ENCODE results near the gene DBNDD2. TPM values are rescaled to one million over a fixed set of nuclear protein-coding genes. Genes with fewer than 3 reads are reported as not detected.

The DBNDD2 gene
- total RNA-seq, 1 experiment from 2014 or later = 74.3 TPM

DNA sequence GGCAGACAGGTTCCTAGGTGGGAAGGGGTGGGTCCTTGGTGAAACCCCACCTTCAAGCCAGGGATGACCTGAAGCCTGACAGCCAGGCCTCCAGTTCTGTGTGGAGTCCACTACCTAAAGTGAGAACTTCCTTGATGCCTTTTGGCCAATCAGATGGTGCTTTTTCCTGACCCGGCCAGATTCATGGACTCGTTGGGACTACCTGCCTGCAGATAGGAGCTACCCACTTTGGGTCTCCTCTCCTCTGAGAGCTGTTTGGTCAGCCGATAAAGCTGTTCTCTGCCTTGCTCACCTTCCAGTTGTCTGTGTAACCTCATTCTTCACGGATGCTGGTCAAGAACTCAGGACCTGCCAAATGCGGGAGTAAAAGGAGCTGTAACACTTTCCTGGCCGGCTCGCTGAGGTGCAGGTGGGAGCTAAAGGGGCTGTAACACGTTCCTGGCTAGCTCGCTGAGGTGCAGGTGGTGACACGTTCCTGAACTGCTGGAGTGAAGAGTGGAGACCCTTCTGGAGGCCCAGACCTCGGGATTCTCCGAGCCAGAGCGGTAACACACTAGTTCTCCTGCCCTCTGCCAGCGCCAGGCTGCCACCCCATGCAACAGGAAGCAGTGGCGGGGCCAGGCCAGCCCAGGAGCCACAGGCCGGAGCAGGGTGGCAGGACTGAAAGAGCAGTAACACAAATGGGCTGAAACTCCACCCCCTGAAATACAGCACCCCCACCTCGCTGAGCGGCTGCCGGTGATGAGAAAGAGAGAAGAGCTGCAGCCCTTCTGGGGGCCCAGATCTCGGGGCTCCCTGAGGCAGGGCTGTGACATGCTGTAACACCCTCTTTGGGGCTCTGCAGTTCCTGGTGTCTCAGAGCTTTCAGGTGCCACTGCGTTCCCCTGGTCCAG lies 13.6 kb upstream of the DBNDD2 start:
- Mint-ChIP-seq H3K27ac (ENCODE audit: unreplicated experiment) (no peak overlapping the region), H3K4me1 (ENCODE audit: low read depth, unreplicated experiment) (no peaks in the 10 kb centered on the region), H3K9me3 (ENCODE audit: unreplicated experiment) (peaks cover 23% of the 10 kb centered on the region), H3K36me3 (ENCODE audit: insufficient read depth, unreplicated experiment) (no peaks in the 10 kb centered on the region), H3K27me3 (ENCODE audit: insufficient read depth, unreplicated experiment) (peaks cover 2% of the 10 kb centered on the region), H3K4me3 (ENCODE audit: unreplicated experiment) (no peak overlapping the region)
- no peak overlapping the region for H3K4me3 ChIP-seq (ENCODE audit: low read depth, low read length)
- no peaks in the 10 kb centered on the region for H3K36me3 ChIP-seq (ENCODE audit: control insufficient read depth, insufficient read depth, low read length)
- no peaks in the 10 kb centered on the region for H3K4me1 ChIP-seq
- ChIA-PET POLR2A (no interaction called here), CTCF (interaction anchor here (0.7 to 1.8 kb wide), 4 partner anchors 11 to 42 kb away, joined by 3 to 8 read pairs (median 4); partner anchors contain the start of gene SYS1)
- no TSS peak for BruUV-seq (replicated peaks)
- DNase-seq = no peak
- H3K9me3 ChIP-seq = peaks cover 13% of the 10 kb centered on the region
- H3K27me3 ChIP-seq (replicated peaks; ENCODE audit: control insufficient read depth, insufficient read depth, low read length) = no peaks in the 10 kb centered on the region
- TF ChIP-seq, protein P1, sequence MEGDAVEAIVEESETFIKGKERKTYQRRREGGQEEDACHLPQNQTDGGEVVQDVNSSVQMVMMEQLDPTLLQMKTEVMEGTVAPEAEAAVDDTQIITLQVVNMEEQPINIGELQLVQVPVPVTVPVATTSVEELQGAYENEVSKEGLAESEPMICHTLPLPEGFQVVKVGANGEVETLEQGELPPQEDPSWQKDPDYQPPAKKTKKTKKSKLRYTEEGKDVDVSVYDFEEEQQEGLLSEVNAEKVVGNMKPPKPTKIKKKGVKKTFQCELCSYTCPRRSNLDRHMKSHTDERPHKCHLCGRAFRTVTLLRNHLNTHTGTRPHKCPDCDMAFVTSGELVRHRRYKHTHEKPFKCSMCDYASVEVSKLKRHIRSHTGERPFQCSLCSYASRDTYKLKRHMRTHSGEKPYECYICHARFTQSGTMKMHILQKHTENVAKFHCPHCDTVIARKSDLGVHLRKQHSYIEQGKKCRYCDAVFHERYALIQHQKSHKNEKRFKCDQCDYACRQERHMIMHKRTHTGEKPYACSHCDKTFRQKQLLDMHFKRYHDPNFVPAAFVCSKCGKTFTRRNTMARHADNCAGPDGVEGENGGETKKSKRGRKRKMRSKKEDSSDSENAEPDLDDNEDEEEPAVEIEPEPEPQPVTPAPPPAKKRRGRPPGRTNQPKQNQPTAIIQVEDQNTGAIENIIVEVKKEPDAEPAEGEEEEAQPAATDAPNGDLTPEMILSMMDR (IDR thresholded peaks at IDR 0.05; ENCODE audit: insufficient read depth in 1 of 2, low read depth in 1 of 2, low read length in 1 of 2, severe bottlenecking in 1 of 2, unreplicated experiment in 1 of 2) = no peak
- intact Hi-C loops (cut with micrococcal nuclease; ENCODE audit: unreplicated experiment) = no loop called here

DNA sequence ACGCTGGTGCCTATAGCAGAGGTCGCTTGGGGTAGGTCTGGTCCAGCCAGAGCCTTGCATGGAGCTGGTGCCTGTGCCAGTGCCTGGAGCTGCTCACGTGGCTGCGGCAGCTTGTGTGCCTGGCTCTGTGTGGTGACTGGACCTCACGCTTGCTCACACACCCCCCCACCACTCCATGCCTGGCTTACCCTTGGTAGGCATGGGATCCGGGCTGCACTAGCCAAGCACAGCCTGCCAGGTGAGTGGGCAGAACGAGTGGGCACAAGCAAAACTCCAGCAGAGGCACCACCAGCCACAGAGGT lies 13.0 kb upstream of the DBNDD2 start:
- H3K27ac Mint-ChIP-seq (ENCODE audit: unreplicated experiment) = no peak overlapping the region
- intact Hi-C loops (cut with micrococcal nuclease; ENCODE audit: unreplicated experiment) = no loop called here
- DNase-seq = no peak
- H3K27me3 Mint-ChIP-seq (ENCODE audit: insufficient read depth, unreplicated experiment) = no peaks in the 10 kb centered on the region
- peaks cover 18% of the 10 kb centered on the region for H3K9me3 ChIP-seq
- H3K36me3 ChIP-seq (ENCODE audit: control insufficient read depth, insufficient read depth, low read length) = no peaks in the 10 kb centered on the region
- ChIA-PET CTCF (no interaction called here), POLR2A (no interaction called here)
- peaks cover 29% of the 10 kb centered on the region for H3K9me3 Mint-ChIP-seq (ENCODE audit: unreplicated experiment)
- no peaks in the 10 kb centered on the region for H3K4me1 Mint-ChIP-seq (ENCODE audit: low read depth, unreplicated experiment)
- no peak overlapping the region for H3K4me3 Mint-ChIP-seq (ENCODE audit: unreplicated experiment)
- H3K4me1 ChIP-seq = no peaks in the 10 kb centered on the region
- TF ChIP-seq, protein P1 (IDR thresholded peaks at IDR 0.05; ENCODE audit: insufficient read depth in 1 of 2, low read depth in 1 of 2, low read length in 1 of 2, severe bottlenecking in 1 of 2, unreplicated experiment in 1 of 2) = no peak
- no TSS peak for BruUV-seq (replicated peaks)
- no peak overlapping the region for H3K4me3 ChIP-seq (ENCODE audit: low read depth, low read length)
- no peaks in the 10 kb centered on the region for H3K27me3 ChIP-seq (replicated peaks; ENCODE audit: control insufficient read depth, insufficient read depth, low read length)
- H3K36me3 Mint-ChIP-seq (ENCODE audit: insufficient read depth, unreplicated experiment) = no peaks in the 10 kb centered on the region

DNA sequence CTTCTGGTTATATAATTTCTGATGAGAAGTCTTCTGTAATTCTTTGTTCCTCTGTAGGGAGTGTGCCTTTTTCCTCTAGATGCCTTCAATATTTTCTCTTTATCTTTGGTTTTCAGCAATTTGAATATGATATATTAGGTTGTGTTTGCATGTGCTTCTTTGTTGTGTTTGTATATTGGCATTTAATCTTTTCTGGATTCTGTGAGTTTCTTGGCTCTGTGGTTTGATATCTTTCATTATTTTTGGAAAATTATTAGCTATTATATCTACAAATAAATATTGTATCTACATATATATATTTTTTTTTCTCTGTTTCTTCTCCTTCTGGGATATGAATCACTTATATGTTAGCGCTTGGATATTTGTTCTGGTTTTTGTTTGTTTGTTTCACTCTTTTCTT lies 9.1 kb upstream of the DBNDD2 start:
- TF ChIP-seq, protein P1 (IDR thresholded peaks at IDR 0.05; ENCODE audit: insufficient read depth in 1 of 2, low read depth in 1 of 2, low read length in 1 of 2, severe bottlenecking in 1 of 2, unreplicated experiment in 1 of 2) = no peak
- Mint-ChIP-seq H3K27ac (ENCODE audit: unreplicated experiment) (no peak overlapping the region), H3K36me3 (ENCODE audit: insufficient read depth, unreplicated experiment) (no peaks in the 10 kb centered on the region), H3K4me3 (ENCODE audit: unreplicated experiment) (no peak overlapping the region), H3K27me3 (ENCODE audit: insufficient read depth, unreplicated experiment) (no peaks in the 10 kb centered on the region), H3K4me1 (ENCODE audit: low read depth, unreplicated experiment) (no peaks in the 10 kb centered on the region), H3K9me3 (ENCODE audit: unreplicated experiment) (peaks cover 57% of the 10 kb centered on the region)
- intact Hi-C loops (cut with micrococcal nuclease; ENCODE audit: unreplicated experiment) = no loop called here
- BruUV-seq (replicated peaks) = no TSS peak
- H3K4me3 ChIP-seq (ENCODE audit: low read depth, low read length) = no peak overlapping the region
- ChIA-PET POLR2A (no interaction called here), CTCF (no interaction called here)
- H3K4me1 ChIP-seq = no peaks in the 10 kb centered on the region
- 0 out of 2 replicates have a peak, but pooled peaks cover 2% of the 10 kb centered on the region for H3K36me3 ChIP-seq (ENCODE audit: control insufficient read depth, insufficient read depth, low read length)
- no peaks in the 10 kb centered on the region for H3K27me3 ChIP-seq (replicated peaks; ENCODE audit: control insufficient read depth, insufficient read depth, low read length)
- H3K9me3 ChIP-seq = peaks cover 38% of the 10 kb centered on the region
- DNase-seq = no peak
